H1 (cell line): ENCODE measurements around the gene NAT8L.

ENCODE experiments used
- CBX5 ChIP-seq: fragments of 300-800, 300-1000 bp; sonication (generic); IDR thresholded peaks from 2 replicates; pipeline ENCODE4 v1.7.1; 2016; ENCODE audit warnings: antibody characterized with exemption, low read length, low read depth
- CEBPB ChIP-seq: IDR thresholded peaks from 2 replicates; pipeline ENCODE4 v1.6.1; 2012; ENCODE audit warnings: low read depth, low read length
- CHD1 ChIP-seq: IDR thresholded peaks from 2 replicates; pipeline ENCODE4 v1.6.1; 2012; ENCODE audit warnings: low read depth, low read length, improper control_type of control experiment
- EP300 ChIP-seq, 2 experiments: IDR thresholded peaks; 1 replicate in 1 of 2; 2 replicates in 1 of 2; pipeline ENCODE4 v1.6.1; 2011 to 2012; ENCODE audit warnings: low read depth in 2 of 2, low read length in 2 of 2, mild to moderate bottlenecking in 2 of 2, borderline replicate concordance in 1 of 2, inconsistent platforms in 1 of 2, moderate library complexity in 1 of 2
- HDAC2 ChIP-seq, 2 experiments: fragments of 300-600 bp in 1 of 2; sonication (generic) in 1 of 2; IDR thresholded peaks; 2 replicates each; pipeline ENCODE4 v1.6.1; 2011 to 2012; ENCODE audit warnings: low read depth in 2 of 2, low read length in 2 of 2, mild to moderate bottlenecking in 2 of 2, moderate library complexity in 2 of 2, borderline replicate concordance in 1 of 2, inconsistent platforms in 1 of 2
- JUN ChIP-seq: IDR thresholded peaks from 2 replicates; pipeline ENCODE4 v1.6.1; 2011; ENCODE audit warnings: low read depth, mild to moderate bottlenecking, improper control_type of control experiment, low read length
- NRF1 ChIP-seq: IDR thresholded peaks from 2 replicates; pipeline ENCODE4 v1.6.1; 2011; ENCODE audit warnings: mild to moderate bottlenecking, low read depth, low read length, improper control_type of control experiment
- POLR2AphosphoS5 ChIP-seq: IDR thresholded peaks from 2 replicates; pipeline ENCODE4 v1.6.1; 2011; ENCODE audit warnings: low read depth, low read length
- SIN3A ChIP-seq, 2 experiments: IDR thresholded peaks in 1 of 2; conservative IDR thresholded peaks in 1 of 2; 2 replicates each; pipeline ENCODE4 v1.6.1; 2011 to 2012; ENCODE audit warnings: low read length in 2 of 2, improper control_type of control experiment in 1 of 2, low read depth in 1 of 2, mild to moderate bottlenecking in 1 of 2
- TF ChIP-seq, protein P1 (sequence below), 3 experiments: IDR thresholded peaks; 1 replicate in 2 of 3; 2 replicates in 1 of 3; pipeline versions ENCODE4 v1.5.1 to v1.6.1; 2011; ENCODE audit warnings: low read length in 3 of 3, mild to moderate bottlenecking in 3 of 3, inconsistent platforms in 2 of 3, low read depth in 1 of 3, moderate library complexity in 1 of 3; ENCODE audit not compliant: insufficient read depth in 1 of 3; ENCODE audit errors: control extremely low read depth in 1 of 3

DNA sequence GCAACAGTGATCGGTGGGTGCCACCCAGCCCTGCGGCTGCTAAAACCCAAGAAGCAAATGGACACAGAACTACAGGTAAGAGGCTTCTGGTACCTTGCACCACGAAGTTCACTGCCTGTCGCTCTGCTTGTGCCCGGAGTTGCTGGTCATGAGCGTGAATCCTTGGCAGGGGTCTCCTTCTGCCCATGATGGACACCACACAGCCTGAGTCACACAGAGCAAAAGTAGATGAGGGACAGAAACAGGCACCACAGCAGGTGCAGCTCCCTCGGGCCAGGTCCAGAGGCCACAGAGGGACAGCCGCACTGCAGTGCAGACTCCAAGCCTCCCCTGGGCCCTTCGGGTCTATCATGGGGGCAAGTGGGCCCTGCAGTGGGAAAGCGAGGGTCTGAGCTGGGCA, 22.4 kb downstream of the NAT8L start:
- TF ChIP-seq CEBPB (no peak), NRF1 (no peak), EP300 (IDR thresholded peaks at IDR 0.05; ENCODE audit: borderline replicate concordance in 1 of 2, low read depth in 2 of 2, low read length in 2 of 2) (no peak), CBX5 (no peak), POLR2AphosphoS5 (no peak), JUN (no peak), SIN3A (conservative IDR thresholded peaks at IDR 0.05 in 1 of 2, IDR thresholded peaks at IDR 0.05 in 1 of 2; ENCODE audit: low read depth in 1 of 2, low read length in 2 of 2) (no peak), HDAC2 (IDR thresholded peaks at IDR 0.05; ENCODE audit: borderline replicate concordance in 1 of 2, low read depth in 2 of 2, low read length in 2 of 2) (no peak), CHD1 (no peak)
- TF ChIP-seq, protein P1, sequence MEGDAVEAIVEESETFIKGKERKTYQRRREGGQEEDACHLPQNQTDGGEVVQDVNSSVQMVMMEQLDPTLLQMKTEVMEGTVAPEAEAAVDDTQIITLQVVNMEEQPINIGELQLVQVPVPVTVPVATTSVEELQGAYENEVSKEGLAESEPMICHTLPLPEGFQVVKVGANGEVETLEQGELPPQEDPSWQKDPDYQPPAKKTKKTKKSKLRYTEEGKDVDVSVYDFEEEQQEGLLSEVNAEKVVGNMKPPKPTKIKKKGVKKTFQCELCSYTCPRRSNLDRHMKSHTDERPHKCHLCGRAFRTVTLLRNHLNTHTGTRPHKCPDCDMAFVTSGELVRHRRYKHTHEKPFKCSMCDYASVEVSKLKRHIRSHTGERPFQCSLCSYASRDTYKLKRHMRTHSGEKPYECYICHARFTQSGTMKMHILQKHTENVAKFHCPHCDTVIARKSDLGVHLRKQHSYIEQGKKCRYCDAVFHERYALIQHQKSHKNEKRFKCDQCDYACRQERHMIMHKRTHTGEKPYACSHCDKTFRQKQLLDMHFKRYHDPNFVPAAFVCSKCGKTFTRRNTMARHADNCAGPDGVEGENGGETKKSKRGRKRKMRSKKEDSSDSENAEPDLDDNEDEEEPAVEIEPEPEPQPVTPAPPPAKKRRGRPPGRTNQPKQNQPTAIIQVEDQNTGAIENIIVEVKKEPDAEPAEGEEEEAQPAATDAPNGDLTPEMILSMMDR (IDR thresholded peaks at IDR 0.05; ENCODE audit: control extremely low read depth in 1 of 3, insufficient read depth in 1 of 3, low read depth in 1 of 3, low read length in 3 of 3), result no peak
